HL-60 (cell line): Measurements from ENCODE around the gene ADGRA1.

Source experiments
- DNase-seq, 2 experiments: peaks; one replicate each; pipeline ENCODE4 v3.0.0-alpha.2; 2010 to 2020; ENCODE audit warnings: low read depth in 1 of 2, low spot score in 1 of 2
- H3K27ac ChIP-seq: fragments of 250-450 bp; sonication (Bioruptor Pico); replicated peaks from 2 replicates; pipeline ENCODE4 v1.5.1; 2020; ENCODE audit warnings: mild to moderate bottlenecking, moderate library complexity
- H3K27me3 ChIP-seq: fragments of 250-450 bp; sonication (Bioruptor Pico); 2 replicates; pipeline ENCODE4 v1.5.1; 2021; ENCODE audit warnings: mild to moderate bottlenecking, moderate library complexity; ENCODE audit not compliant: insufficient read depth, poor library complexity, severe bottlenecking
- H3K4me3 ChIP-seq: replicated peaks from 2 replicates; pipeline ENCODE4 v1.5.1; 2011; ENCODE audit warnings: mild to moderate bottlenecking, control low read depth, low read length; ENCODE audit not compliant: insufficient read depth
- CTCF ChIP-seq: IDR thresholded peaks from one replicate; pipeline ENCODE4 v1.5.1; 2011; ENCODE audit warnings: low read length, control low read depth, inconsistent platforms; ENCODE audit not compliant: insufficient read depth
- GABPA ChIP-seq: IDR thresholded peaks from 2 replicates; pipeline ENCODE4 v1.6.1; 2012; ENCODE audit warnings: low read depth
- POLR2AphosphoS5 ChIP-seq: IDR thresholded peaks from 2 replicates; pipeline ENCODE4 v1.6.1; 2012; ENCODE audit warnings: low read depth
- REST ChIP-seq: IDR thresholded peaks from 2 replicates; pipeline ENCODE4 v1.6.1; 2012; ENCODE audit warnings: low read depth; ENCODE audit not compliant: insufficient replicate concordance
- SPI1 ChIP-seq: IDR thresholded peaks from 2 replicates; pipeline ENCODE4 v1.6.1; 2012; ENCODE audit warnings: low read depth, mild to moderate bottlenecking, borderline replicate concordance
- long read RNA-seq: library from polyadenylated mRNA; unstranded; transcript quantifications from one replicate; pipeline ENCODE4 v2.0.0, GENCODE V29; 2020

The ADGRA1 gene
- long read RNA-seq, result 0 reads

GRCh38 chr10:133087679-133088178, at the start of gene ADGRA1:
Gene ADGRA1 (plus strand): TSS chr10:133087924. CDS start chr10:133088910, 986 bp downstream.
- Histone ChIP-seq H3K4me3 (no peak within 1 kb of the TSS), H3K27ac (no peak within 1 kb of the TSS), H3K27me3 (peaks cover 21% of the 10 kb centered on the region)
- DNase-seq, result no peak
- no peak for TF ChIP-seq GABPA

GRCh38 chr10:133038036-133038823, 49.5 kb upstream of the ADGRA1 start:
- no peak overlapping the region for H3K4me3 ChIP-seq
- no peak for DNase-seq
- no peak for TF ChIP-seq CTCF
- no peak for TF ChIP-seq POLR2AphosphoS5
- TF ChIP-seq SPI1, result no peak
- TF ChIP-seq REST, result no peak
- TF ChIP-seq GABPA, result no peak

GRCh38 chr10:133039107-133039802, 48.5 kb upstream of the ADGRA1 start:
- TF ChIP-seq GABPA, result no peak
- TF ChIP-seq CTCF, result no peak
- no peaks in the 10 kb centered on the region for H3K27me3 ChIP-seq
- no peak overlapping the region for H3K4me3 ChIP-seq
- DNase-seq, result no peak
- no peak overlapping the region for H3K27ac ChIP-seq

More at GRCh38 chr10:133038036-133038823, 49.5 kb upstream of the ADGRA1 start:
- Histone ChIP-seq H3K27ac (no peak overlapping the region), H3K27me3 (no peaks in the 10 kb centered on the region)

- H3K4me3 ChIP-seq, result no peak overlapping the region
- no peaks in the 10 kb centered on the region for H3K27me3 ChIP-seq
- no peak for TF ChIP-seq CTCF
- no peak for DNase-seq
- H3K27ac ChIP-seq, result no peak overlapping the region
Observed at GRCh38 chr10:133039803-133040165, 47.9 kb upstream of the ADGRA1 start.

- no peak for TF ChIP-seq CTCF
- TF ChIP-seq POLR2AphosphoS5, result no peak
- TF ChIP-seq GABPA, result no peak
- TF ChIP-seq REST, result no peak
- no peak for TF ChIP-seq SPI1
- no peak for DNase-seq
- no peak overlapping the region for H3K4me3 ChIP-seq
- no peak overlapping the region for H3K27ac ChIP-seq
- no peaks in the 10 kb centered on the region for H3K27me3 ChIP-seq
Observed at GRCh38 chr10:133040198-133040597, 47.5 kb upstream of the ADGRA1 start.
